CD14-positive monocyte (primary cell): ENCODE results near the gene WWOX. TPM values are rescaled to one million over a fixed set of nuclear protein-coding genes. Genes with fewer than 3 reads are reported as not detected.

Source experiments
- DNase-seq, 3 donors: peaks; one replicate each; pipeline ENCODE4 v3.0.0-alpha.2; 2011 to 2022
- H2AFZ ChIP-seq: 2 replicates; pipeline ENCODE4 v1.6.0; 2012; ENCODE audit warnings: mild to moderate bottlenecking, low read depth, low read length, inconsistent platforms; ENCODE audit not compliant: insufficient read depth, poor library complexity, severe bottlenecking
- H3K27ac ChIP-seq, 2 donors: 1 replicate in 1 of 2; 2 replicates in 1 of 2; pipeline ENCODE4 v1.5.1; 2012 to 2013; ENCODE audit warnings: low read length in 2 of 2, control low read depth in 1 of 2, inconsistent platforms in 1 of 2, low read depth in 1 of 2, mild to moderate bottlenecking in 1 of 2
- H3K27me3 ChIP-seq, 2 donors: one replicate each; pipeline versions ENCODE4 v1.6.0 to v1.6.1; 2011 to 2013; ENCODE audit warnings: low read length in 2 of 2; ENCODE audit not compliant: control insufficient read depth in 2 of 2, insufficient read depth in 2 of 2
- H3K36me3 ChIP-seq, 2 donors: replicated peaks in 1 of 2; 1 replicate in 1 of 2; 2 replicates in 1 of 2; pipeline versions ENCODE4 v1.5.1 to v1.6.1; 2012 to 2013; ENCODE audit warnings: low read length in 2 of 2, control low read depth in 1 of 2, inconsistent platforms in 1 of 2, mild to moderate bottlenecking in 1 of 2; ENCODE audit not compliant: insufficient read depth in 2 of 2, control insufficient read depth in 1 of 2
- H3K4me1 ChIP-seq, 2 donors: 1 replicate in 1 of 2; 2 replicates in 1 of 2; pipeline versions ENCODE4 v1.5.1 to v1.6.1; 2012 to 2013; ENCODE audit warnings: low read length in 2 of 2, control low read depth in 1 of 2, inconsistent platforms in 1 of 2, mild to moderate bottlenecking in 1 of 2, moderate library complexity in 1 of 2; ENCODE audit not compliant: insufficient read depth in 2 of 2, control insufficient read depth in 1 of 2
- H3K4me2 ChIP-seq: replicated peaks from 2 replicates; pipeline ENCODE3; 2012; ENCODE audit warnings: low read length, moderate library complexity, mild to moderate bottlenecking; ENCODE audit not compliant: poor library complexity, severe bottlenecking; ENCODE audit errors: extremely low read depth
- H3K4me3 ChIP-seq, 3 experiments: fragments of 200-600 bp in 1 of 3; sonication (generic) in 1 of 3; replicated peaks in 1 of 3; 1 replicate in 2 of 3; 2 replicates in 1 of 3; pipeline ENCODE4 v1.5.1; 2011 to 2013; ENCODE audit warnings: low read length in 3 of 3, mild to moderate bottlenecking in 3 of 3, control low read depth in 2 of 3, low read depth in 2 of 3, inconsistent platforms in 1 of 3, moderate library complexity in 1 of 3
- H3K79me2 ChIP-seq: 2 replicates; pipeline ENCODE4 v1.6.0; 2012; ENCODE audit warnings: mild to moderate bottlenecking, control low read depth, inconsistent platforms, low read length, moderate library complexity; ENCODE audit not compliant: insufficient read depth
- H3K9ac ChIP-seq: 2 replicates; pipeline ENCODE4 v1.6.0; 2017; ENCODE audit warnings: low read length, mild to moderate bottlenecking; ENCODE audit not compliant: insufficient read depth, poor library complexity, severe bottlenecking
- H3K9me3 ChIP-seq, 2 donors: replicated peaks in 1 of 2; 1 replicate in 1 of 2; 2 replicates in 1 of 2; pipeline versions ENCODE4 v1.5.1 to v1.6.1; 2012 to 2013; ENCODE audit warnings: low read length in 2 of 2, control low read depth in 1 of 2; ENCODE audit not compliant: control insufficient read depth in 1 of 2, insufficient read depth in 1 of 2
- H4K20me1 ChIP-seq: 2 replicates; pipeline ENCODE4 v1.6.0; 2012; ENCODE audit warnings: mild to moderate bottlenecking, low read length, control low read depth, moderate library complexity; ENCODE audit not compliant: insufficient read depth
- H3K27ac Mint-ChIP-seq, 7 donors: one replicate each; pipeline ENCODE4 v1.8.0; 2020; ENCODE audit warnings: mild to moderate bottlenecking in 7 of 7, mixed read lengths in 7 of 7, moderate library complexity in 6 of 7, inconsistent platforms in 2 of 7
- H3K27me3 Mint-ChIP-seq, 3 donors: one replicate each; pipeline ENCODE4 v1.8.0; 2021 to 2022; ENCODE audit warnings: low read depth in 3 of 3, mild to moderate bottlenecking in 3 of 3, mixed read lengths in 3 of 3, moderate library complexity in 3 of 3, inconsistent platforms in 1 of 3
- H3K36me3 Mint-ChIP-seq, 2 donors: one replicate each; pipeline ENCODE4 v1.8.0; 2020; ENCODE audit warnings: mixed read lengths in 2 of 2, inconsistent platforms in 1 of 2, mild to moderate bottlenecking in 1 of 2
- H3K4me1 Mint-ChIP-seq: one replicate; pipeline ENCODE4 v1.8.0; 2020; ENCODE audit warnings: mild to moderate bottlenecking, mixed read lengths
- H3K4me3 Mint-ChIP-seq, 2 donors: one replicate each; pipeline ENCODE4 v1.8.0; 2020; ENCODE audit warnings: mild to moderate bottlenecking in 2 of 2, mixed read lengths in 2 of 2, moderate library complexity in 1 of 2
- H3K9me3 Mint-ChIP-seq, 7 donors: one replicate each; pipeline ENCODE4 v1.8.0; 2020 to 2022; ENCODE audit warnings: mixed read lengths in 7 of 7, mild to moderate bottlenecking in 6 of 7, moderate library complexity in 6 of 7, inconsistent platforms in 2 of 7
- CTCF ChIP-seq: fragments of 200-600 bp; IDR thresholded peaks from one replicate; pipeline ENCODE4 v1.8.0; 2022; ENCODE audit warnings: antibody characterized with exemption, mild to moderate bottlenecking
- WGBS: methylation state at CpG from one replicate; pipeline ENCODE4 v1.1.5; 2013; ENCODE audit warnings: missing lambda C conversion rate; ENCODE audit not compliant: insufficient coverage; 5-methylcytosine and 5-hydroxymethylcytosine counted together
- intact Hi-C, 2 donors: fragments of 100-400 bp; cut with micrococcal nuclease; formaldehyde crosslinking; loops; one replicate each; pipeline versions ENCODE4 v1.15.0 to v1.15.1; 2023
- polyA plus RNA-seq, 3 donors: library from polyadenylated mRNA; depleted of rRNA in 1 of 3; unstranded in 2 of 3; stranded (reverse) in 1 of 3; fragments of 300-500 nt in 2 of 3; fragments of >200 nt in 1 of 3; fragmentation: Illumina TruSeq in 2 of 3; gene quantifications; 1 replicate in 2 of 3; 2 replicates in 1 of 3; pipeline ENCODE4 v1.2.3, GENCODE V29; 2012 to 2021

Gene WWOX
- polyA plus RNA-seq, 3 donors, result 4.0 to 7.0 (median 6.3) TPM

- 65% methylated on average over 2 of the region's 4 CpGs for WGBS
- Histone ChIP-seq H3K4me3 (no peak overlapping the region), H3K36me3 (no peaks in the 10 kb centered on the region), H4K20me1 (no peaks in the 10 kb centered on the region), H3K4me2 (no peak overlapping the region), H3K9ac (no peak overlapping the region), H3K79me2 (no peaks in the 10 kb centered on the region), H2AFZ (no peak overlapping the region), H3K27me3 (no peaks in the 10 kb centered on the region), H3K4me1 (no peaks in the 10 kb centered on the region), H3K9me3 (no peaks in the 10 kb centered on the region), H3K27ac (no peak overlapping the region)
- Mint-ChIP-seq H3K27me3 (peaks cover 0 to 2% (median 0%) of the 10 kb centered on the region in 3 donors), H3K9me3 (peaks cover 0 to 4% (median 0%) of the 10 kb centered on the region in 7 donors), H3K4me3 (no peak overlapping the region), H3K27ac (no peak overlapping the region), H3K36me3 (no peaks in the 10 kb centered on the region), H3K4me1 (no peaks in the 10 kb centered on the region)
- intact Hi-C loops, result no loop called here
- no peak for DNase-seq
- TF ChIP-seq CTCF, result no peak
These were observed 577.8 kb downstream of the WWOX start for GRCh38 chr16:78677181-78677731.

- Histone ChIP-seq H3K9me3 (no peaks in the 10 kb centered on the region), H3K27me3 (no peaks in the 10 kb centered on the region), H3K9ac (no peak overlapping the region), H4K20me1 (no peaks in the 10 kb centered on the region), H3K79me2 (no peaks in the 10 kb centered on the region), H3K4me3 (no peak overlapping the region), H3K4me1 (no peaks in the 10 kb centered on the region), H2AFZ (no peak overlapping the region), H3K4me2 (no peak overlapping the region), H3K36me3 (no peaks in the 10 kb centered on the region), H3K27ac (no peak overlapping the region)
- intact Hi-C loops, result no loop called here
- no peaks in the 10 kb centered on the region for H3K9me3 Mint-ChIP-seq
- 100% methylated on average over 2 of the region's 2 CpGs for WGBS
- H3K27ac Mint-ChIP-seq, result no peak overlapping the region
- H3K36me3 Mint-ChIP-seq, result no peaks in the 10 kb centered on the region
- TF ChIP-seq CTCF, result no peak
- H3K4me1 Mint-ChIP-seq, result no peaks in the 10 kb centered on the region
- H3K27me3 Mint-ChIP-seq, result peaks cover 0 to 2% (median 0%) of the 10 kb centered on the region in 3 donors
- DNase-seq, result no peak
- no peak overlapping the region for H3K4me3 Mint-ChIP-seq
These were observed 580.1 kb downstream of the WWOX start for GRCh38 chr16:78679546-78679945.
